HG02763 (cell line): ENCODE results near the gene MAP2.

ENCODE experiments used
- ATAC-seq: cut with Tn5 transposase; IDR thresholded peaks from one replicate; pipeline ENCODE4 v1.9.1; 2021; ENCODE audit warnings: mild to moderate bottlenecking, moderate library complexity; ENCODE audit not compliant: unreplicated experiment

MAP2 gene

DNA sequence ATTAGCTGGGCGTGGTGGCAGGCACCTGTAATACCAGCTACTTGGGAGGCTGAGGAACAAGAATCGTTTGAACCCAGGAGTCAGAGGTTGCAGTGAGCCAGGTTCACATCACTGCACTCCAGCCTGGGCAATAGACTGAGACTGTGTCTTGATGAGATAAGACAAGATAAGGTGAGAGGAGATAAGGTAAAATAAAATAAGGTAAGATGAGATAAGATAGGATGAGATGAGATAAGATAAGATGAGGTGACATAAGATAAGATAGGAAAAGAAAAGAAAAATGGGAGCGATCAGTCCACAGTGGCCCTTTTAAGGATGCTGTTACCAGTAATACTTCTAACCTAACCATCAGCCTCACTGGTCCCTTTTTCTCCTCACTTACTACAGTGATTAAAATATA, 213.4 kb downstream of the MAP2 start:
- ATAC-seq: no peak

GRCh38 chr2:209638346-209638745, 214.5 kb downstream of the MAP2 start:
- no peak for ATAC-seq

DNA sequence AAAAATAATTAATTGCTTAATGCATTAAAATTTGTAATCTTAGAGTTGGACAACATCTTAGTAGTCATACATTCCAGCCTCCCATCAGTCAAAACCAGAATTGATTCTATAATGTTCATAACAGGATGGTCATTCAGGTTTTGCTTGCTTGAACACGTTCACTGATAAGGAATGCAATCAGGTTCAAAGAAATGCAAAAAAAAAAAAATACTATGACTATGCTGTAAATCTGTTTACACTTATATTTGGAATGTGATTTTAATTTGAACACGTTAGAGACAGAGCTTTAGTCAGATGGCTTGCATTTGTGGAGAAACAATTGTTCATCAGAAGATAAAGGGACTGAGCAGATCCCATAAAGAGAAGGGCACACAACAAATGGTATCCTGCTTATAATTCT, 216.5 kb downstream of the MAP2 start:
- ATAC-seq: no peak

DNA sequence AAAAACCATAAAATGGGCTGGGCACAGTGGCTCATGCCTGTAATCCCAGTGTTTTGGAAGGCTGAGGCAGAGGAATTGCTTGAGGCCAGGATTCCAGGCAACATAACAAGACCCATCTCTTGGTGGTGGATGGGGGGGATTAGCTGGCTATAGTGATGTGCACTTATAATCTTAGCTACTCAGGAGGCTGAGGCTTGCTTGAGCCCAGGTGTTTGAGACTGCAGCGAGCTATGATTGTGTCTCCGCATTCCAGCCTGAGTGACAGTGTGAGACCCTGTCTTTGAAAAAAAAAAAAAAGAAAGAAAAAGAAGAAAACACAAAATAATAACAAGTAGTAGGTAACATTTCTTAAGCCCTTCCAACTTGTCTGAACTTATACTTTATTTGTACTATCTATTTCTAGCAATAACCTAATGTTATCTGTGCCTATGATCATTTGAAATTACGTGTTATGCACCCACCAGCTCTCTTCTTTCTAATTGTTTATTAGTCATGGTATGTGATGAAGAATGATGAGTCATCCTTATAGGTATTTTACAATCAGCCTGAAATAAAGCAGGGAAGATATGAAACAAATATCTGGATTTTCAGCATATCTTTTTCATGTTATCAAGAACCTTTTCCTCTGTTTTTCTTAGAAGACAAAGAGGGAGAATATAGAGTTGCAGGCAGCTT, 218.4 kb downstream of the MAP2 start:
- no peak for ATAC-seq

GRCh38 chr2:209644842-209645241, 221.0 kb downstream of the MAP2 start:
- no peak for ATAC-seq

DNA sequence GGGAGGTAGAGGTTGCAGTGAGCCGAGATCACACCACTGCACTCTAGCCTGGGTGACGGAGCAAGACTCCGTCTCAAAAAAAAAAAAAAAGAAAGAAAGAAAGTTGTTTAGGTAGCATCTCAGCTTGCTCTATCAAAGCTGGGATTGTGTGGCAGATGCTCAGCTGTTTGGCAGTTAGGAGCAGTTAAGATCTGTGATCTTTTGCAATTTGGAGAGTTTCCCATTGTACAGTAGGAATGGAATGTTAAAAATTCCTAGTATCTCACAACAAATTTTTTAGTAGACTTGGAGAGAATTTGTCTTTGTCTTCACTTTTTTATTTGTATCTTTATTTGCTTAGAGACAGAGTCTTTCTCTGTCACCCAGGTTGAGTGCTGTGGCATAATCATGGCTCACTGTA, 224.9 kb downstream of the MAP2 start:
- no peak for ATAC-seq

GRCh38 chr2:209653134-209653533, 229.3 kb downstream of the MAP2 start:
- ATAC-seq: no peak

DNA sequence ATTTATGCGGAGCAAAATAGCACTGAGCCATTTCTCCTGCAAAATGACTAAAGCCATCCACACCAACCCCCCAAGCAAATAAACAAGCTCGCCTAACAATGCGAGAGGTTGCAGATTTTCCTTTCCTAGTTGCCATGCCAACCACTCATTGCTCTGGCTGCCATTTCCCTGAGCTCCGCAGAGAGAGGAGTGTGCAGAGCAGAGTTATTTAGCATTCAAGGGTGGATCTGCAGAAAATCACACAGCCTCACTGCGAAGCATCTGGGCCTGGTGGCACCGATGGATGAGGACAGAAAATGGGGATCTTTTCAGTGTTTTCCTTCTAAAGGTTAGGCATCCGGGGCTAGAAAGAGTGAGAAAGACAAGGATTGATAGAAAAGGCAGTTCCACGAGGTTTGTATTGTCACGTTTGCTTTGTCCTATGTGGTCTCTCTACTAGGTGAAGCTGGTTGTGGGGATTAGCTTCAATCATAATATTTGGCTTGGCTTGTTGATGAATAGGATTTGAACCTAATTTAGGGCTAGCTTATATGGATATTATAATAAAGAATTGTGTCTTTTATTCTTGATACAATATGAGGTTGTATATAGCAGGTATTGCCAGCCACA, 237.5 kb downstream of the MAP2 start:
- ATAC-seq: no peak

DNA sequence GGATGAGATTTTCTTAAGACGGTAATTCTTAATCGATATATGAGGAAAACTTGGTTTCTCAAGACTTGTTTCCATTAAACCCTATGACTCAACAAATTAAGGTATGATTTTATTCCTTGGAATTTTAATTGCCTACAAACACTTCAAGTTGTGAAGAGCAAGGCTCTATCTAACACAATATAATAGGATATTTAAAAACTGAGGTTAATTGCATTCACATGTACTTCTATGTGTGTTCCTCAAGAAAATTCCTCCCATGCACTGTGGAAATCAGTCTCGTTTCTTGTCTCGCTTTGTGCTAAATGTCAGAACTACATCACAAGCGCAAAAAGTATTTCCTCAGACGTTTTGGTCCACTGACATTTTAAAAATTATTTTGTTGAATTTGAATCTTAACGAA, 238.2 kb downstream of the MAP2 start:
- no peak for ATAC-seq

- ATAC-seq: no peak
Observed at GRCh38 chr2:209663139-209663538, 239.3 kb downstream of the MAP2 start.

DNA sequence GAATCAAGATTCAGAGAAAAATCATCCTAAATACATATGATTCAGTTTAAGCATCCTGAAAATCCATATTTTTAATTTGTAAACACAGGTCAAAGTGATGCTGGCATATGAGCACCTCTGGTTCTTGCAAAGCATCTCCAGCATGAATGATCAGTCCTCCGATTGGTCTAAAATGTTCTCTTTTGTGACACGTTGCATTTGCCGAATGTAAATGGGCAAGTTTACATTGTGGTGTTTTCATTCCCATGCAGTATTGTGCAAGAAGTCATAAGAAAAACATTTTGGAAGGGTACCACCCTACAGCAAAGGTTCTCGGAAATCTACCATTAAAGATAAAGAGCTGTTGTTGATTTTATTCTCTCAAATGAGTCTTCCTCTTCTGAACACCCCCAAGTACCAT, 239.8 kb downstream of the MAP2 start:
- no peak for ATAC-seq

DNA sequence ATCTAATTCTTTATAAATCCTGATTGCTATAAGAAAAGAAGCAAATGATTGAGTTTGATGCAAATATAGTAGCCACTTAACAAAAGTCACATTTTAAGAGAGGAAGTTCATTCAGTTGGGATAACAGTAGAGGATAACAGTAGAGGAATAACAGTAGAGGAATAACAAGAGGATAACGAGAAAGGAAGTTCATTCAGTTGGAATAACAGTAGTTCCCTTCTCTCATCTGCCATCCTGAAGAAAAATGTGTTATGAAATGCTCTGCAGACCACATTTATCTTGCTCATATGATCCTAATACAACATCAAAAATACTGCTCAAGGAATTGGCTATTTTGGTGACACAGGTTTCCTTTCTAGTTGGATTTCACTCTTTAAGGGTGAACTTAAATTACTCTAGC, 242.4 kb downstream of the MAP2 start:
- ATAC-seq: no peak

- ATAC-seq: no peak
Observed at GRCh38 chr2:209671020-209671680, 247.3 kb downstream of the MAP2 start.

DNA sequence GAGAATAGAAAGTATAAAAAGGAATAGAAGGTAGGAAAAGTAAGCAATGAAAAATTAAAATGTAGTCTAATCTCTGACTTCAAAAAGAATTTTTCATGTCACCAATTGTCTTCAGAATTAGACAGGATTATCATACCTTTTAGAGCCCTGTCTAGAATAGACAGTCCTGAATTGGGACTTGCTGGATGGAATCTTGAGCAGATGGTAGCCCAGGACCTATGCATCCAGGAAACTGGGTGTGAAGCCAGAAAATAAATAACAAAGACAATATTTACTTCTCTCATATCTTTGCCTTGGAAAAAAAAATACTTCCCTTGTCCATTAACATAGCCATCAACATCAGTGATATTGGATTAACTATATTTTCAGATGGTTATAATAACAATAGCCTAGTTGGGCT, 250.0 kb downstream of the MAP2 start:
- ATAC-seq: no peak

DNA sequence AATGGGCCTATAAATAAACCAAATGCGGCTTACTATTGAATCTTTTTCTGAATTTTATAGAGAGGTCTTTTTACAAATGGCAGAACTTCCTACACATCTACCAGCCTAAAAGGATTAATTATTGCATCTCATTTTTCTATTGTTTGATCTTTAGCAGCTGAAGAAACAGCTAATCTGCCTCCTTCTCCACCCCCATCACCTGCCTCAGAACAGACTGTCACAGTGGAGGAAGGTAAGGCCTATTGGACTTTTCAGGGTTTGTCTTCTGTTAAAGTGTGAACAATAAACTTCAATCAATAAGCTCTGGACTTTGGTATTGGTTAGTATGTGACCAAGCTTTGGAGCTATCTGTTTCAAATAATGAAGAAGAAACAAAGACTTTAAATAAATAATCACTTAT, 256.7 kb downstream of the MAP2 start:
- no peak for ATAC-seq

- no peak for ATAC-seq
Observed at GRCh38 chr2:209681201-209681735, 257.4 kb downstream of the MAP2 start.

DNA sequence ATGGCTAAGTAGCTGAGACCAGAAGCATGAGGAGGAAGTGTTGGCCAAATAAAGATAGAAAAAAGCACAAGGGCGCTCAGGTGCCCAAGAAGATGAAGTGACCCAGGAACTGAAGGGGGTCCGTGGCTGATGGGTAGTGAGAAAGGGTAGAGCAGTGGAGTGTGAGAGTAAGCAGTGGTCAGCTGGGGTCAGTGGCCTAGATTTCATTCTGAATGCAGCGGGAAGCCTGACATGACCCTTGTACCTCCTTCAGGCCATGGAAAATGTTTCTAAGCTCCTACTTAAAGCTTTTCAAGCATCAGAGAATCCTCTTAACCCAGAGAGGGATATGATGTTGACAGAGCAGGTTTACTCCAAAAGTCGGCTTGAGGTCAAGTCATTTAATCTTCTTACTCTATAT, 258.8 kb downstream of the MAP2 start:
- ATAC-seq: no peak

- no peak for ATAC-seq
Observed at GRCh38 chr2:209685340-209685739, 261.5 kb downstream of the MAP2 start.

DNA sequence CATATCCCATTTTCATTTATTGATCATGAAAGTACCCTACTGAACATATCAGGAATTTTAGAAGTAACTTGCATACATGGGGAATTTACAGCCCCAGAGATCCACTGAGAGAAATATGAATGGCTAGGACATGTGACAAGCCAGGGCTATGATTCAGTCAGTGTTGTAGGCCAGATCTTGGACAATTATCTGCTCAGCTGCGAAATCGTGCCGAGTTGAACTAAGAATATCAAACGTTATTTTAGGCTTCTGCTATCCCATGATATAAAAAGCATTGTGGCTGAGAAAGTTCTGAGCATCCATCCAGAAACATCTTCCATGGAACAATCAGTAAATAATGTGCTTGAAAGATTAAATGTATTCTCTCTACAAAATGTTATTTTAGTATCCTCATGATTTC, 262.1 kb downstream of the MAP2 start:
- ATAC-seq: no peak

- no peak for ATAC-seq
Observed at GRCh38 chr2:209686448-209686847, 262.6 kb downstream of the MAP2 start.

DNA sequence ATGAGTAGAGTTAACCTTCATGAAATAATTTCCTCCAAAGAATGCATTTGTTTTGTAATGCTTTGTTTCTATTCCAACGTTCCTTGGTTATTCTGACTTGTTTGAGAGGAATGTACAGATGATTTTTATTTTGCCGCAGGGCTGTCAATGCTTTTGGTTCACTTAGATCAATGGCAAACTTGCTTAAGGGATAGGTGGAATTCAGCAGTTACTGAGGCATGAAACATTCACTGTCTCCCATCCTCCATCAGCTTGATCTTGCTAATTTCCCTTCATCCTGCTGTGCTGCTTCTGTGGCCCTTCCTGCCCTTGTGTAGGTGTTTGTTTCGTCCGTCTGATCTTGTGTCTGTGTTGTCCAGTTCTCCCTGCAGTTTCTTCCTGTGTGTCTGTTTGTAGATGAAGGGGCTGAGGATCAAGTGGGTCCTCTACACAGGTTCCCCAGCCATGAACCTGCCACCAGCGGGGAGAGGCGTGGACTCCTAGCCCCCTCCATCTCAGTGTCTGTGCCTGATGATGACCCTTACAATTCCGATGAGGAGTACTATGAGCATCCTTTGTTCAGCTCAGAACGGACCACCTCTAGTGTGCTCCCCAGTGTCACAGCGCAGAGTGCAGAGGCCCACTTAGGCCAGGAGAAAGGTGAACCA, 263.6 kb downstream of the MAP2 start:
- ATAC-seq: no peak

DNA sequence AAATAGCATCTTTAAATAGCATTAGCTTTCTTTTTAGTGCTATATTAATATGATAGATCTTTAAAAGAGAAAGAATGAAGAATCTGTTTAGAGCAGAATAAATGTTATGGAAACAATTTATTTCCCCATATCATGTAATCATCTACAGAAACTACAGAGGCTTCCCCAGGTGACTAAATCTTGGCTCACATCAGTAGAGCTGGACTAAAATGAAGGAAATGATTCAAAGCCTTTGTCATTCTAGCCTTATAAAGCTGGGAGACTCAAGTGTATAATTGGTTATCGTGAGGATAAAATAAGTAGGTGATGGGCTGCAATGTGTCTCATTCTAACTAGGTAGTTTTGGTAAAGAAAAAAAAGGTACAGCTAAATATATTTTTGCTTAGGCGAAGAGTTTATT, 264.5 kb downstream of the MAP2 start:
- ATAC-seq: no peak
